T-helper 9 cell (primary cell): ENCODE data around the gene PROX2.

Source experiments
- DNase-seq: peaks from one replicate; pipeline ENCODE4 v3.0.0-alpha.2; 2020
- total RNA-seq, 2 donors: gene quantifications; one replicate each; lab custom pipeline; 2026; lab: John Stamatoyannopoulos, UW

Gene PROX2
- 0 reads per million in 2 donors for total RNA-seq

DNA sequence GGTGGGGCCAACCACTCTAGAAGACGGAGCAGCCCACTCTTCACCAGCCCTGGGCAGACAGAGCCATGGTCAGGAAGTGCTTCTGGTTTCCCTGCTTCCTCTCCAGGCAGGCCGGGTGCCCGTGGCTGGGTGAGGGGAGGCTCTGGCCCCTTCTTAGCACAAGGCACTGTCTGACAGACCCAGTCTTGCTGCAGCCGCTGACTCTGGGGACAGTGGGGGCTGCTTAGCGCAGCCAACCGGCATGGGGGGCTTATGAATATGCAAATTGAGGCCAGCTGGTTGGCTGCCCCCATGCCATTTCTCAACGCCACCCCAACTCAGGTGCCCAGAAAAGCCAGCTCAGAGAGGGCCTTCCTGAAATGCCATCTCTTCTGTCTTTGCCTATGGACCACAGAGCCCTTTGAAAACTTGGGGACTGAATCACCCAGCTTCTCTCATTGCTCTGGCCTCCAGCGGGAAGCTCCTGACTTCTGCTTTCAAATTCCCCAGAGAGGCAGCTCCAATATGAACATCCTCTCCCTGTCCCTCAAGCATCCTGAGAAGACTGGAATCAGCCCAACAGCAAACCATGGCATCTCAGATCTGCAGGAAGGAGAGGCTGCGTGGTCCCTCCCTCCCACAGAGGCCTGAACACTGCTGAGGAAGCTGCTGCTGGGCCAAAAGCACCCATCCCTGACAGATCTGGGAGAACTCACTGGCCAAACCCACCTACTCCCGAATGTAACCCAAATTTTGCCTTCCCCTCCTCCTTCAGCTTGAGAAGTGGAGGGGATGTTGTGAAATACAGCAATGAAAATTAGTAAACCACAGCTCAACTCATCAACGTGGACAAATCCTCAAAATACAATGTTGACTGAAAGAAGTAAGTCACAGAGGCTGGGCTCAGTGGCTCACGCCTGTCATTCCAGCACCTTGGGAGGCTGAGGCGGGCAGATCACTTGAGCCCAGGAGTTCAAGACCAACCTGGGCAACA, at the start of gene PROX2:
PROX2 (minus strand) TSS at position 205 of the 973 bp plus-strand sequence. CDS start 12,311 bp downstream, outside the sequence.
- DNase-seq = peak; percentile 8

- no peak for DNase-seq
These were observed 48.1 kb upstream of the PROX2 start for GRCh38 chr14:74924061-74924460.

- peak; percentile 57 for DNase-seq
These were observed 46.9 kb upstream of the PROX2 start, which contains the start of gene RPS6KL1 for GRCh38 chr14:74922752-74923401. Gene RPS6KL1, minus strand, starts transcription at chr14:74923260. Its CDS starts 1,719 bp downstream, at chr14:74921541.

- no peak for DNase-seq
These were observed 46.2 kb upstream of the PROX2 start for GRCh38 chr14:74921987-74922751.

DNA sequence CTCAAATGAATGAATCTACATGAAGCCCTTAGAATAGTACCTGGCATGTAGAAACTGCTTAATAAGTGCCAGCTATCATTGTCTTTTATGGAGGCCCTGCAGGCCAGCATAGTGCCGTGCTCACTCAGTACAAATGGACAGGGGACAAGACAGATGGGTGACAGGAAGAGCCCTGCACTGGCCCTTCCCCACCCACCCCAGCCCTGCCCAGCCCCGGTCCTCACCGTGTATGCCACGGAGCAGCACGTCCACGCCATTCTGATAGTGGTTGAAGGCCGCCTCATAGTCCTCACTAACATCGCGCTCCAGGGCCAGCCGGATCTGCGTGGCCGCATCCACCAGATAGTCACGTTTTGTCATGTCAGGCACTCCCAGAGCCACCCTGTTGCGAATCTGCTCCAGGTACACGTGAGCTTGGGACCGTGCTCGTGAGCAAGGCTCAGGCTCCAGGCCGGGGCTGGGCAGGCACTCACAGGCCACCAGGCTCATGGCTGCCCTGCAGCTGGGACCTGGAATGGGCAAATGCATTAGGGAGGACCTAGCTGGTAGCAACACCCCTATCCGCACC, 45.2 kb upstream of the PROX2 start:
- no peak for DNase-seq

- no peak for DNase-seq
These were observed 44.3 kb upstream of the PROX2 start for GRCh38 chr14:74920281-74920680.

DNA sequence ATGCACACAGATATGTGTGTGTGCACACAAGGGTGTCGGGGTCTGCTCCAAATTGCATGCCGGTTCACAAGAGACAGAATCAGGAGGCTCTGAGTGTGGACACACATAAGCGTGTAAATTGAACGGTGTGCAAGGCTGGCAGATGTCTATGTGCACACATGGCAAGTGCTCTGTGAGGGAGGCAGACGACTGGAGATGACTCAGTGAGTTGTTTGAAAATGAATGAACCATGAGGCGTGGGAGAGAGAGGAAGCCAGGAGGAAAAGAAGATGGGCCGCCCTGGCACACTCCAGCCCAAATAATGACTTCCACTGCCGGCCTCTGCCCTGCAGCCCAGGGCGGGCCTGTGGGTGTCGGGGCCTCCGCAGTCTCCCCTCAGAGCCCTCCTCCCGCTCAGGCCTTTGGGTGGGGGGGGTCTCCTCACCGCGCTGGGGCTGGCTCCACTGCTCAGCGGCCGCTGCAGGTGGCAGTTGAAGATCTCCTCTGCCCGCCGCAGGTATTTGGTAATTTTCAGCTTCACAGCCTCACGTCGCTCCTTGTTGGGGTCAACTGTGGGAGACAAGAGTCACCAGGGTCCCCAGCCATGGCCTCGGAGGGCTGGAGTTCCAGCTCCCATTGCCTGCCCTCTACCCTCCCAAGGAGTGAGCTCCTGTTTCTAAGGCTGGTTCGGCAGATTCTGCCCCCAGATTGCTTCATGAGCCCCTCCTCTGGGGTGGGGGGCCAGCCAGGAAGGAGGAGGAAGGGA, 43.6 kb upstream of the PROX2 start:
- no peak for DNase-seq

- no peak for DNase-seq
These were observed 42.4 kb upstream of the PROX2 start for GRCh38 chr14:74918380-74918779.

DNA sequence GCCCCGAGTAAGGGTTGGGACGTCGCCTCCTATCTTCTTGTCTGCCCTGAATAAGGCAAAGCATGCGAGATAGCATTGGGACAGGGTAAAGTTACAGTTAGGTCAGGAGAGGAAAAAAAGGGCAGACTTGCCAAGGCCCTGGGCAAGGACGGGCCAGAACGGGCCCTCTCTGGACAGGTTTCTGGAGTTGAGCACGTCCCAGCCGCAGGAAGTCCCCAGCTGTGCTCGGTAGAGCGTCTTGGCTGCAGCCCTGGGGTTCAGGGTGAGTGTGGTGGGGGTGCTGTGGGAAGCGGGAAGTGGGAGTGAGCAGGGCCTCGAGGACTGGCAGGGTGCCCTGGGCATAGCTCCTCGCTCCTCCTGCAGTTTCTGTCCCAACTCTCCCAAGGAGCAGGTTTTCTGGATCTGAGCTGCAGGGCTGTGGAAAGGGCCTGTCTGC, 41.7 kb upstream of the PROX2 start:
- no peak for DNase-seq

- no peak for DNase-seq
These were observed 41.2 kb upstream of the PROX2 start for GRCh38 chr14:74917178-74917543.

DNA sequence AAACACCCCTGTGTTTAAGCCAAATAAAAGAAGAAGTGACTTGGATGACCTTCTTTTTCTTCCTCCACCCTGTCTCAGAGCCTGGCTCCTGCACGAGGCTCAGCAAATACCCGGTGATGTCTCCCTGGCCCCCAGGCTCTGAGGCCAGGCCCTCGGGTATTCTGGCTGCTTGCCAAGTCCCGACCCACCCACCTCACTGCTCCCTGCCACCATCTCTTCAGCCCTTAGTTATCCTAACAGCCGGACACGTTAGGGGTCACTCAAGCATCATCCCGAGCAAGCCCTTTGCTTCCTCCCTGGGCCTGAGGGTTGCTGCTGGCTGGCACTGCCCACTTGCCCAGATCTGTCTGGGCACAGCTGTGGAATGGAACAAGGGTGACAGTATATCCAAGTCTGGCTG, 39.9 kb upstream of the PROX2 start:
- DNase-seq = no peak

DNA sequence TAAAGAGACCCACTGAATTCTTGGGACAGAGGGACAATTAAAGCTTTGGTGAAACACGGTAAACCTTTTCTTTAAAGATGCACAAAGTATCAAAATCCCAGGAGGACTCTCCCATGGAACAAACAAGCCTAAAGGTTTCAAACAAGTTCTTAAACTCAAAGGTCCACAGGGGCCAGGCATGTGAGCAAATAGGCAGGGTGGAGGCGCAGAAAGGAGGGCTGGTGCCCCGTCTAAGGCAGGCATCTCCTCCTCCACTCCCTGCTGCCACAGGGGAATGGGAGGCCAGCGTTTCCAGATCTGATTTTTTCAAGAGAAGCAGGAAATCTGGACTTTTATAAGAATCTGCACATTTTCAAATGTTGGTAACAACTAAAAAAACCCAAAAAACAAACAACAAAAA, 39.5 kb upstream of the PROX2 start:
- DNase-seq = no peak

- no peak for DNase-seq
These were observed 38.1 kb upstream of the PROX2 start for GRCh38 chr14:74913986-74914573.

DNA sequence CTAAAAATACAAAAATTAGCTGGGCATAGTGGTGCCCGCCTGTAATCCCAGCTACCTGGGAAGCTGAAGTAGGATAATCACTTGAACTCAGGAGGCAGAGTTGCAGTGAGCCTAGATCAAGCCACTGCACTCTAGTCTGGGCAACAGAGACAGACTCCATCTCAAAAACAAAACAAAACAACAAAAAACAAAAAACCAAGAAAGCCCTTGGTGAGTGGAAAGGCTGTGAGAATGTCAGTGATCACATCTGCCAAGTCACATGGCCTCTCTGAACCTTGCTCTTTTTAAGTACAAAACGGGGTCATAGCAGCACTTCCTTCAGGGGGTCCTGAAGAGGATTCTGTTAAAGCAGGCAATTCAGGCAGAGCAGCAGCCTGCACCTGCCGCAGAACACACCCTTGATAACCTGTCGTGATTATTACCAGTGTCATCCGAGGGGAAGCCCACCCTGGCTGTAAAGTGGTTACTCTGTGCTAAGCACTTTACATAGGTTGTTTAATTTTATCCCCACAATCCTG, 37.5 kb upstream of the PROX2 start:
- DNase-seq = no peak

- DNase-seq = no peak
These were observed 36.9 kb upstream of the PROX2 start for GRCh38 chr14:74912801-74913200.

- no peak for DNase-seq
These were observed 36.2 kb upstream of the PROX2 start for GRCh38 chr14:74912111-74912510.

DNA sequence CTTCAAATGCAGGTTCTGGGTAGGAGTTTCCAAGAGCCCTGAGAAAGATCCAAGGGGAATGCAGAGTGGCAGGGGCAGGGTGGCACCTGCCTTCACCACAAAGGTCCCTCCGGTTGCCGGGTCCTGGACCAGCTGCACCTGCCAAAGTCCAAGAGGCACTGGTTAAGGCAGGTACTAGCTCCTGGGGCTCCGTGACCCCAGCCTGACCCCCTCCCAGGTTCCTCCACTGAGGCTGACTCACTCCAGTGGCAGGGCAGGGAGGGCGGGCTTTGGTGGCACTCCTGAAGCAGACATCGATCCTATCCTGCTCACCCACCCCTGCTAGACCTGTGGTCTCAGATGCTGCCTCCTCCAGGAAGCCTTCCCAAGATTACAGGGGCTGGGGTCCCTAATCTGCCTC, 35.8 kb upstream of the PROX2 start:
- no peak for DNase-seq

DNA sequence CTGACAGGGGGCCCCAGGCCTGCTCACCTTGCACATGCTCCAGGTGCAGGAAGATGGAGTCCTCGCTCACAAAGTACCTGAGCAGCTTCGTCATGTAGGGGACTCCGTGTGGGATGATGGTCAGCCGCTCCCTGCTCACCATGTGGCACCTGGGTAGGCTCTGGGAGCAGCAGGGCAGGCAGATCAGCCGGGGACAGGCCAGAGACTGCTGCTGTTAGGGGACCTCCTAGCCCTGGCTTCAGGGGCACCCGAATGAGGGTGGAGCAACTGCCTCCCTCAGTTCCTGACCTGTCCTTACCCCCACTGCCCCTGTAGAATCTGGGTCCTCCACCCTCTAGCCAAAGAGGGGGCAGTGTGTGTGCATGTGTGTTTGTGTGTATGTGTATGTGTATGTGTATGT, 35.3 kb upstream of the PROX2 start:
- no peak for DNase-seq

DNA sequence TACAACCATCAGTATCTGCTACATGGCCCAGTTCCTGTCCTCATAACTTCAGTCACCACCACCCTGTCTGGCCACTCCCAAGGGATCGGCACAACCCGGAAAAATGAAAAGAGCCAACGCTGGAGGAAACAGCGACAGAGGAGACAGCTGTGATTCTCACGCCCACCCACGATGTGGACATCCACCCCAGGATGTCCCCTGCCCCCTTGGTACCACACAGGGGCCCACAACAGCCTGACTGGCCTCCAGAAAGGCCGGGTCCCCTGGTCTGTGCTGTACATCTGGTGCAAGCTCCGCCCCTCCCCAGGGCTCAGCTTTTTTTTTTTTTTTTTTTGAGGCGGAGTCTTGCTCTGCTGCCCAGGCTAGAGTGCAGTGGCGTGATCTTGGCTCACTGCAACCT, 34.6 kb upstream of the PROX2 start:
- no peak for DNase-seq

DNA sequence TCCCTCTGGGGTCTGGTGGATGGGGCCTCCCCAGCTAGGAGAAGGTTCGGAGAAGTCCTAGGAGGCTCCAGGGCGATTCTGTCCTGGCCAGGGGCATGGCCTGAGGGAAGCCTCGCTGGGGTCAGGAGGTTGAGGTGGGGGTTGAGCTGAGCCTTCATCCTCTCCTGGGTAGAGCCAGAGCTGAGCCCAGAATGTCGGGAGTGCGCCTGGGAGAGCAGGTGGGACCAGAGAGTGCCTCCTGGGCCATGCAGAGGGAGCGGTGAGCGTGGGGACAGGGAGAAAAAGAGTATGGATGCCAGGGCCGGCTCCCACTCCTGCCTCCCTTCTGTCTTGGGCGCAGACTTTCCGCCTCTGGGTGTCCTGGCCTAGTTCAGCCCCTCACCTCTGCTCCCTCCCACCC, 34.0 kb upstream of the PROX2 start:
- no peak for DNase-seq

- DNase-seq = no peak
These were observed 33.6 kb upstream of the PROX2 start for GRCh38 chr14:74909501-74909900.
